Karpas-422 (cell line): ENCODE results near the gene AOC1. TPM values are rescaled to one million over a fixed set of nuclear protein-coding genes. Genes with fewer than 3 reads are reported as not detected.

Source experiments
- total RNA-seq: library from RNA; depleted of rRNA; stranded (reverse); fragments of >200 nt; shearing (Covaris generic); gene quantifications from 2 replicates; pipeline ENCODE4 v1.2.3, GENCODE V29; 2014; ENCODE audit warnings: low replicate concordance; rRNA removed

Gene AOC1
- total RNA-seq, 1 experiment from 2014 or later: not detected

Other genes with a start within 250 kb of the AOC1 start
- not detected in 2 replicates for gene GIMAP6, start 220.1 kb upstream of the AOC1 start, total RNA-seq
- 1.0 and 1.3 TPM in 2 replicates for gene GIMAP2, start 166.8 kb upstream of the AOC1 start, total RNA-seq
- 0.07 TPM in 1 of 2 replicates, not detected in the other for gene GIMAP1, start 135.9 kb upstream of the AOC1 start, total RNA-seq
- gene GIMAP5, start 115.1 kb upstream of the AOC1 start, total RNA-seq: not detected in 2 replicates
- not detected in 2 replicates for gene TMEM176B, start 52.2 kb upstream of the AOC1 start, total RNA-seq
- gene TMEM176A, start 51.7 kb upstream of the AOC1 start, total RNA-seq: not detected in 2 replicates
- gene KCNH2, start 125.8 kb downstream of the AOC1 start, total RNA-seq: 0.11 and 0.22 TPM in 2 replicates
- 59.8 and 62.5 TPM in 2 replicates for gene NOS3, start 138.5 kb downstream of the AOC1 start, total RNA-seq
- 0.78 and 1.6 TPM in 2 replicates for gene ATG9B, start 172.0 kb downstream of the AOC1 start, total RNA-seq
- 19.0 and 27.1 TPM in 2 replicates for gene ABCB8, start 175.9 kb downstream of the AOC1 start, total RNA-seq
- gene ASIC3, start 196.0 kb downstream of the AOC1 start, total RNA-seq: 4.5 and 6.2 TPM in 2 replicates
- 13.6 and 33.0 TPM in 2 replicates for gene CDK5, start 205.4 kb downstream of the AOC1 start, total RNA-seq
- 35.1 and 113 TPM in 2 replicates for gene SLC4A2, start 207.1 kb downstream of the AOC1 start, total RNA-seq
- 48.8 and 127 TPM in 2 replicates for gene FASTK, start 228.3 kb downstream of the AOC1 start, total RNA-seq
- 30.9 and 56.4 TPM in 2 replicates for gene TMUB1, start 231.0 kb downstream of the AOC1 start, total RNA-seq
- 0.18 and 1.6 TPM in 2 replicates for gene AGAP3, start 234.0 kb downstream of the AOC1 start, total RNA-seq